Trophoblast cell (in vitro differentiated cells and primary cell): ENCODE data around the gene JMJD8.

ENCODE experiments used
- DNase-seq, 2 donors: peaks; one replicate each; pipeline ENCODE4 v3.0.0-alpha.2; 2016
- H2AFZ ChIP-seq: 2 replicates; pipeline ENCODE4 v1.6.1; 2013; ENCODE audit warnings: low read length, moderate library complexity, mild to moderate bottlenecking; ENCODE audit not compliant: insufficient read depth, poor library complexity
- H2AK5ac ChIP-seq: 2 replicates; pipeline ENCODE4 v1.6.1; 2013; ENCODE audit warnings: mild to moderate bottlenecking, low read length
- H2BK120ac ChIP-seq: 2 replicates; pipeline ENCODE4 v1.6.1; 2013; ENCODE audit warnings: low read length, mild to moderate bottlenecking, moderate library complexity; ENCODE audit not compliant: insufficient read depth, poor library complexity
- H2BK12ac ChIP-seq: 2 replicates; pipeline ENCODE4 v1.6.1; 2013; ENCODE audit warnings: mild to moderate bottlenecking, low read length, moderate library complexity
- H2BK5ac ChIP-seq: 2 replicates; pipeline ENCODE4 v1.6.1; 2013; ENCODE audit warnings: low read length, low read depth, moderate library complexity, mild to moderate bottlenecking; ENCODE audit not compliant: poor library complexity
- H3K14ac ChIP-seq: 2 replicates; pipeline ENCODE4 v1.6.1; 2013; ENCODE audit warnings: mild to moderate bottlenecking, low read length
- H3K18ac ChIP-seq: 2 replicates; pipeline ENCODE4 v1.6.1; 2013; ENCODE audit warnings: mild to moderate bottlenecking, low read length
- H3K23ac ChIP-seq: 2 replicates; pipeline ENCODE4 v1.6.1; 2013; ENCODE audit warnings: low read length
- H3K27ac ChIP-seq: 2 replicates; pipeline ENCODE4 v1.5.1; 2013; ENCODE audit warnings: low read depth, mild to moderate bottlenecking, inconsistent platforms, low read length, moderate library complexity
- H3K27me3 ChIP-seq: 2 replicates; pipeline ENCODE4 v1.6.1; 2013; ENCODE audit warnings: inconsistent platforms, mild to moderate bottlenecking, low read length, moderate library complexity; ENCODE audit not compliant: insufficient read depth
- H3K36me3 ChIP-seq, 2 experiments: 1 replicate in 1 of 2; 2 replicates in 1 of 2; pipeline ENCODE4 v1.6.1; 2013; ENCODE audit warnings: low read length in 2 of 2, mild to moderate bottlenecking in 2 of 2, moderate library complexity in 1 of 2; ENCODE audit not compliant: insufficient read depth in 2 of 2, control insufficient read depth in 1 of 2
- H3K4ac ChIP-seq: 2 replicates; pipeline ENCODE4 v1.6.1; 2013; ENCODE audit warnings: low read depth, mild to moderate bottlenecking, low read length, moderate library complexity
- H3K4me1 ChIP-seq, 2 experiments: 1 replicate in 1 of 2; 2 replicates in 1 of 2; pipeline ENCODE4 v1.6.1; 2013; ENCODE audit warnings: low read length in 2 of 2, mild to moderate bottlenecking in 2 of 2, moderate library complexity in 1 of 2; ENCODE audit not compliant: insufficient read depth in 2 of 2, control insufficient read depth in 1 of 2
- H3K4me2 ChIP-seq: 2 replicates; pipeline ENCODE4 v1.6.1; 2013; ENCODE audit warnings: inconsistent platforms, mild to moderate bottlenecking, low read length, moderate library complexity
- H3K4me3 ChIP-seq: 2 replicates; pipeline ENCODE4 v1.5.1; 2013; ENCODE audit warnings: mild to moderate bottlenecking, low read depth, low read length, inconsistent platforms
- H3K79me1 ChIP-seq: one replicate; pipeline ENCODE4 v1.6.1; 2013; ENCODE audit warnings: low read length
- H3K79me2 ChIP-seq: 2 replicates; pipeline ENCODE4 v1.6.1; 2013; ENCODE audit warnings: low read length, mild to moderate bottlenecking; ENCODE audit not compliant: control insufficient read depth, insufficient read depth, poor library complexity
- H3K9ac ChIP-seq: 2 replicates; pipeline ENCODE4 v1.6.1; 2013; ENCODE audit warnings: mild to moderate bottlenecking, low read length
- H3K9me3 ChIP-seq: 2 replicates; pipeline ENCODE4 v1.6.1; 2013; ENCODE audit warnings: low read depth, mild to moderate bottlenecking, control low read depth, inconsistent platforms, low read length; ENCODE audit not compliant: insufficient read depth
- H4K12ac ChIP-seq: 2 replicates; pipeline ENCODE4 v1.6.1; 2013; ENCODE audit warnings: low read depth, mild to moderate bottlenecking, low read length, moderate library complexity
- H4K8ac ChIP-seq: 2 replicates; pipeline ENCODE4 v1.6.1; 2013; ENCODE audit warnings: low read depth, mild to moderate bottlenecking, low read length, moderate library complexity
- H4K91ac ChIP-seq: one replicate; pipeline ENCODE4 v1.6.1; 2013; ENCODE audit warnings: low read depth, mild to moderate bottlenecking, low read length, moderate library complexity
- WGBS: extraction: QIAGEN DNeasy Blood & Tissue Kit; methylation state at CpG from one replicate; pipeline ENCODE4 v1.1.7; 2013; ENCODE audit warnings: missing lambda C conversion rate; ENCODE audit not compliant: insufficient read length, insufficient coverage; ENCODE audit errors: extremely low coverage; 5-methylcytosine and 5-hydroxymethylcytosine counted together

The JMJD8 gene

GRCh38 chr16:638836-639235, 45.3 kb downstream of the JMJD8 start:
- WGBS, result no CpG with 5 or more reads among the region's 9 CpGs
- no peak overlapping the region for H4K8ac ChIP-seq

GRCh38 chr16:638034-638543, 46.0 kb downstream of the JMJD8 start:
- H3K4ac ChIP-seq, result no peak overlapping the region
- H3K79me2 ChIP-seq, result peaks cover 14% of the 10 kb centered on the region
- no peak overlapping the region for H3K23ac ChIP-seq
- DNase-seq, result no peak
- no peak overlapping the region for H4K91ac ChIP-seq
- no peak overlapping the region for H3K4me2 ChIP-seq
- H3K9ac ChIP-seq, result no peak overlapping the region
- peaks cover 24 to 30% of the 10 kb centered on the region in 2 experiments for H3K4me1 ChIP-seq
- no peak overlapping the region for H4K12ac ChIP-seq
- no peak overlapping the region for H3K18ac ChIP-seq
- no CpG with 5 or more reads among the region's 15 CpGs for WGBS
- H4K8ac ChIP-seq, result no peak overlapping the region
- H2BK12ac ChIP-seq, result no peak overlapping the region
- H2AFZ ChIP-seq, result no peak overlapping the region
- H3K27me3 ChIP-seq, result no peaks in the 10 kb centered on the region
- no peaks in the 10 kb centered on the region for H3K9me3 ChIP-seq
- H2AK5ac ChIP-seq, result no peak overlapping the region
- no peak overlapping the region for H3K14ac ChIP-seq
- peaks cover 24% of the 10 kb centered on the region for H3K79me1 ChIP-seq
- peaks cover 18% of the 10 kb centered on the region in 2 experiments for H3K36me3 ChIP-seq
- no peak overlapping the region for H3K27ac ChIP-seq
- no peak overlapping the region for H2BK5ac ChIP-seq
- H2BK120ac ChIP-seq, result no peak overlapping the region
- H3K4me3 ChIP-seq, result no peak overlapping the region

More at GRCh38 chr16:638836-639235, 45.3 kb downstream of the JMJD8 start:
- Histone ChIP-seq H3K9ac (no peak overlapping the region), H4K91ac (no peak overlapping the region), H2BK12ac (no peak overlapping the region), H3K79me1 (peaks cover 24% of the 10 kb centered on the region), H2AFZ (no peak overlapping the region), H3K27me3 (no peaks in the 10 kb centered on the region), H3K79me2 (peaks cover 14% of the 10 kb centered on the region), H3K4me3 (no peak overlapping the region), H3K14ac (no peak overlapping the region), H3K9me3 (peaks cover 1% of the 10 kb centered on the region), H3K4ac (no peak overlapping the region), H3K4me2 (no peak overlapping the region), H2BK120ac (no peak overlapping the region), H3K36me3 (peaks cover 11% of the 10 kb centered on the region in 2 experiments), H2AK5ac (no peak overlapping the region), H2BK5ac (no peak overlapping the region), H3K27ac (no peak overlapping the region), H4K12ac (no peak overlapping the region), H3K18ac (no peak overlapping the region), H3K4me1 (peaks cover 24 to 31% of the 10 kb centered on the region in 2 experiments), H3K23ac (no peak overlapping the region)
- no peak for DNase-seq

GRCh38 chr16:637081-638018, 46.8 kb downstream of the JMJD8 start:
- peak overlapping the region; percentile 0 for H4K8ac ChIP-seq
- H2AK5ac ChIP-seq, result peak overlapping the region; percentile 6
- no peaks in the 10 kb centered on the region for H3K27me3 ChIP-seq
- peaks cover 14% of the 10 kb centered on the region for H3K79me2 ChIP-seq
- H3K4ac ChIP-seq, result no peak overlapping the region
- peaks cover 22% of the 10 kb centered on the region for H3K79me1 ChIP-seq
- peak overlapping the region; percentile 2 for H2BK12ac ChIP-seq
- H2BK5ac ChIP-seq, result no peak overlapping the region
- H2BK120ac ChIP-seq, result no peak overlapping the region
- no CpG with 5 or more reads among the region's 53 CpGs for WGBS
- H3K4me1 ChIP-seq, result peaks cover 17 to 23% of the 10 kb centered on the region in 2 experiments
- H2AFZ ChIP-seq, result peak overlapping the region; percentile 14
- no peak overlapping the region for H3K18ac ChIP-seq
- H3K23ac ChIP-seq, result no peak overlapping the region
- H4K91ac ChIP-seq, result peak overlapping the region; percentile 66
- no peak overlapping the region for H3K14ac ChIP-seq
- H3K4me2 ChIP-seq, result peak overlapping the region; percentile 69
- H3K4me3 ChIP-seq, result peak overlapping the region; percentile 84
- H3K27ac ChIP-seq, result peak overlapping the region; percentile 86
- H3K36me3 ChIP-seq, result peaks cover 25 to 26% of the 10 kb centered on the region in 2 experiments
- no peak overlapping the region for H3K9ac ChIP-seq
- H3K9me3 ChIP-seq, result no peaks in the 10 kb centered on the region
- no peak for DNase-seq
- H4K12ac ChIP-seq, result no peak overlapping the region

- Histone ChIP-seq H3K23ac (no peak within 1 kb of the TSS), H4K91ac (peak within 1 kb of the TSS; percentile 91), H3K9me3 (no peaks in the 10 kb centered on the region), H3K4me2 (peak within 1 kb of the TSS; percentile 89), H2BK5ac (peak within 1 kb of the TSS; percentile 91), H3K4me3 (peak within 1 kb of the TSS; percentile 98), H2AFZ (peak within 1 kb of the TSS; percentile 85), H4K12ac (peak within 1 kb of the TSS; percentile 78), H2BK120ac (peak within 1 kb of the TSS; percentile 90), H3K27me3 (no peaks in the 10 kb centered on the region), H3K79me2 (peaks cover 12% of the 10 kb centered on the region), H4K8ac (peak within 1 kb of the TSS; percentile 96), H2BK12ac (peak within 1 kb of the TSS; percentile 58), H3K4ac (peak within 1 kb of the TSS; percentile 81), H3K36me3 (peaks cover 27 to 29% of the 10 kb centered on the region in 2 experiments), H3K4me1 (peaks cover 17 to 22% of the 10 kb centered on the region in 2 experiments), H3K9ac (peak within 1 kb of the TSS; percentile 90), H3K79me1 (peaks cover 17% of the 10 kb centered on the region), H3K27ac (peak within 1 kb of the TSS; percentile 86), H2AK5ac (peak within 1 kb of the TSS; percentile 81), H3K14ac (peak within 1 kb of the TSS; percentile 98), H3K18ac (peak within 1 kb of the TSS; percentile 90)
- no CpG with 5 or more reads among the region's 91 CpGs for WGBS
- DNase-seq, result peak; percentile 94 to 96
Observed at GRCh38 chr16:636206-637080, 47.7 kb downstream of the JMJD8 start, which contains the start of gene METTL26. TSS of gene METTL26 (minus strand) at chr16:636305. CDS start at chr16:636290, 15 bp downstream.
